Spinal cord (tissue), 10 donors: Measurements from ENCODE around the gene ABCG4. TPM values are rescaled to one million over a fixed set of nuclear protein-coding genes. Genes with fewer than 3 reads are reported as not detected.
A peak's percentile ranks its signal among the peaks of the same experiment; 100 is the strongest.
"Not testable (repeated sequence)": the region's sequence is repeated elsewhere in the genome, so short reads cannot be mapped to it uniquely, and the experiment has no call there.

Experiments
- DNase-seq, 6 donors: peaks; one replicate each; pipeline versions ENCODE4 v3.0.0 to v3.0.0-alpha.2; 2013 to 2015; ENCODE audit warnings: low spot score in 6 of 6, low read depth in 4 of 6
- H3K27ac ChIP-seq: one replicate; pipeline ENCODE4 v1.5.1; 2013; ENCODE audit warnings: low read depth, low read length, control low read depth
- H3K27me3 ChIP-seq: one replicate; pipeline ENCODE4 v1.6.1; 2013; ENCODE audit warnings: low read length; ENCODE audit not compliant: control insufficient read depth, insufficient read depth
- H3K36me3 ChIP-seq: one replicate; pipeline ENCODE4 v1.6.1; 2013; ENCODE audit warnings: low read length; ENCODE audit not compliant: control insufficient read depth, insufficient read depth
- H3K4me1 ChIP-seq: one replicate; pipeline ENCODE4 v1.6.1; 2013; ENCODE audit warnings: low read length; ENCODE audit not compliant: control insufficient read depth, insufficient read depth
- H3K4me3 ChIP-seq: one replicate; pipeline ENCODE4 v1.5.1; 2013; ENCODE audit warnings: low read depth, low read length, control low read depth
- H3K9me3 ChIP-seq: one replicate; pipeline ENCODE4 v1.6.1; 2013; ENCODE audit warnings: low read length; ENCODE audit not compliant: control insufficient read depth, insufficient read depth
- WGBS: methylation state at CpG from one replicate; pipeline ENCODE4 v1.1.5; 2013; ENCODE audit warnings: missing lambda C conversion rate; ENCODE audit not compliant: insufficient coverage; 5-methylcytosine and 5-hydroxymethylcytosine counted together
- polyA plus RNA-seq, 2 donors: library from polyadenylated mRNA; unstranded; fragments of 120-200 nt; gene quantifications; one replicate each; pipeline ENCODE4 v1.2.1, GENCODE V29; 2013; ENCODE audit not compliant: insufficient read length in 2 of 2
- total RNA-seq, 2 donors: library from RNA; depleted of rRNA in 1 of 2; stranded (reverse); fragments of 120-200 nt in 1 of 2; fragments of >200 nt in 1 of 2; gene quantifications; one replicate each; pipeline versions ENCODE4 v1.2.3 to v1.2.4, GENCODE V29; 2013 to 2014
- donor health status: healthy.

ABCG4 gene
- total and polyA plus RNA-seq, 4 donors, result 2.1 to 16.9 (median 8.7) TPM

GRCh38 chr11:119195680-119196079 lies 46.8 kb downstream of the ABCG4 start:
- no peaks in the 10 kb centered on the region for H3K9me3 ChIP-seq
- WGBS, result 21% methylated on average over 5 of the region's 6 CpGs
- H3K27ac ChIP-seq, result no peak overlapping the region
- DNase-seq, result peak in 2 of 6 donors; percentile 2 to 25
- H3K4me1 ChIP-seq, result no peaks in the 10 kb centered on the region
- H3K4me3 ChIP-seq, result no peak overlapping the region
- no peaks in the 10 kb centered on the region for H3K27me3 ChIP-seq
- H3K36me3 ChIP-seq, result no peaks in the 10 kb centered on the region

DNA sequence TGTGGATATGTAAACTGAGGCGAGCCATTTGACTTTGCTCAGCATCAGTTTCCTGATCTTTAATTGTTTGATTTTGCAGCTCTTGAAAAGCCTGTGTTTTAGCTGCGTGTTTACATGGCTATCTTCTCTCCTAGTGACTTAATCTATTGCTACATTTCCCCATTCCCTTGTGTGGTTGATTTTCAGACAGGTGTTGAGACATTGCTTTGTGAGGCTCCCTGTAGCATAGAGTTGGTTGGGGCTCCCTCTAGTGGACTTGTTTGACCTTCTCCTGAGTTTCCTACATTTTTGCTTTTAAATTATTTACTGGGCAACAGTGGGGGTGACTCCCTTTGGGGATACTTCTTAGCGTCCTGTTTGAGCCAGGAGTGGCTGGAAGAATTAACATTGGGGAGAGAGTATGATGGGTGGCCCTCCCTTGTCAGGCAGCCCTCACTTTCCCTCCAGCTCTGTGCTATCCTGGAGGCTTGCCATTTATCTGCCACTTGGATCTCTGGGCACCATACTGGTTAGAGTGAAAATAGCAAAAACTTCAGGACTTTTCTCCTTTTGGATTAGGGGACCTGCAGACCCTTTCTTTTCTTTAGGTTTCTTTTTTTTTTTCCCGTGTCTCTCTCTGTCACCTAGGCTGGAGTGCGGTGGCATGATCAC lies 48.1 kb downstream of the ABCG4 start:
- Histone ChIP-seq H3K36me3 (no peaks in the 10 kb centered on the region), H3K9me3 (no peaks in the 10 kb centered on the region), H3K27ac (no peak overlapping the region), H3K4me3 (no peak overlapping the region), H3K4me1 (no peaks in the 10 kb centered on the region), H3K27me3 (no peaks in the 10 kb centered on the region)
- peak in 5 of 6 donors; percentile 50 to 94 (median 74) for DNase-seq
- WGBS, result 100% methylated on average over 1 of the region's 5 CpGs

DNA sequence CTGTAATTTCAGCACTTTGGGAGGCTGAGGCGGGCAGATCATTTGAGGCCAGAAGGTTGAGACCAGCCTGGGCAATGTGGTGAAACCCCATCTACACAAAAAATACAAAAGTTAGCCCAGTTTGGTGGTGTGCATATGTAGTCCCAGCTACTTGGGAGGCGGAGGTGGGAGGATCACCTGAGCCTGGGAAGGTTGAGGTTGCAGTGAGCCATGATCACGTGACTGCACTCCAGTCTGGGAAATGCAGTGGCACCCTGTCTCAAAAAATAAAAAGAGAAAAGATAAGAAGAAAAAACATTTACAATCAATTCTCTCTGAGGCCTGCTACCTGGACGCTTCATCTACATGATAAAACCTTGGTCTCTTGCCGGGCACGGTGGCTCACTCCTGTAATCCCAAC lies 50.1 kb downstream of the ABCG4 start:
- 73% methylated on average over 4 of the region's 6 CpGs for WGBS
- H3K4me3 ChIP-seq, result no peak overlapping the region
- no peaks in the 10 kb centered on the region for H3K9me3 ChIP-seq
- H3K27ac ChIP-seq, result no peak overlapping the region
- H3K27me3 ChIP-seq, result no peaks in the 10 kb centered on the region
- no peak for DNase-seq
- no peaks in the 10 kb centered on the region for H3K4me1 ChIP-seq
- H3K36me3 ChIP-seq, result no peaks in the 10 kb centered on the region

GRCh38 chr11:119201236-119201635 lies 52.4 kb downstream of the ABCG4 start:
- not testable (repeated sequence) for H3K36me3 ChIP-seq, H3K9me3 ChIP-seq, H3K4me3 ChIP-seq, H3K27ac ChIP-seq, H3K27me3 ChIP-seq, DNase-seq, H3K4me1 ChIP-seq
- no CpG with 5 or more reads among the region's 5 CpGs for WGBS

- H3K4me3 ChIP-seq, result no peak overlapping the region
- no peak overlapping the region for H3K27ac ChIP-seq
- no peaks in the 10 kb centered on the region for H3K27me3 ChIP-seq
- H3K36me3 ChIP-seq, result no peaks in the 10 kb centered on the region
- no peak for DNase-seq
- WGBS, result 100% methylated on average over 3 of the region's 7 CpGs
- no peaks in the 10 kb centered on the region for H3K9me3 ChIP-seq
- peaks cover 6% of the 10 kb centered on the region for H3K4me1 ChIP-seq
Observed at GRCh38 chr11:119202554-119202953, 53.7 kb downstream of the ABCG4 start.

GRCh38 chr11:119204066-119204465 lies 55.2 kb downstream of the ABCG4 start:
- Histone ChIP-seq H3K36me3 (no peaks in the 10 kb centered on the region), H3K9me3 (no peaks in the 10 kb centered on the region), H3K4me3 (no peak overlapping the region), H3K4me1 (peaks cover 10% of the 10 kb centered on the region), H3K27me3 (no peaks in the 10 kb centered on the region), H3K27ac (no peak overlapping the region)
- 99% methylated on average over 8 of the region's 9 CpGs for WGBS
- no peak for DNase-seq

DNA sequence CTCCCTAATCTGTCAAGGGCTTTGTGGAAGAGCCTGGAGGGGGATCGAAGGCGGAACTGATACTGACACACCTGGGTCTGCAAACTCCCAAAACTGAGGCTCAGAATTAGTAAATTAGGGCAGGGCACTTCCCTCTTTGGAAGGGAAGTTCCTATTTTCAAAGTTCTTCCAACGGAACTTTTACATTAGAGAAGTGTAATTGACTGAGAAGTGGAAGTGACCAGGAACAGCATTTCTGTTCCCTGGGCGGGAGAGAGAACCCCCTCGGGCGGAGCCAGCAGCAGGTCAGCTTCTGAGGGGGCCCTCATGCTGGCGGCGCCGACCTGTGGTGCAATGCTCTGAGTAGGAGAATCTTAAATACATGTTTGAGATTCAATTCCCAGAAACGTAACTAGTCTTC lies 56.2 kb downstream of the ABCG4 start:
- no peaks in the 10 kb centered on the region for H3K9me3 ChIP-seq
- H3K4me1 ChIP-seq, result peaks cover 10% of the 10 kb centered on the region
- H3K4me3 ChIP-seq, result no peak overlapping the region
- 92% methylated on average over 2 of the region's 10 CpGs for WGBS
- no peak for DNase-seq
- H3K27ac ChIP-seq, result no peak overlapping the region
- no peaks in the 10 kb centered on the region for H3K27me3 ChIP-seq
- no peaks in the 10 kb centered on the region for H3K36me3 ChIP-seq

DNA sequence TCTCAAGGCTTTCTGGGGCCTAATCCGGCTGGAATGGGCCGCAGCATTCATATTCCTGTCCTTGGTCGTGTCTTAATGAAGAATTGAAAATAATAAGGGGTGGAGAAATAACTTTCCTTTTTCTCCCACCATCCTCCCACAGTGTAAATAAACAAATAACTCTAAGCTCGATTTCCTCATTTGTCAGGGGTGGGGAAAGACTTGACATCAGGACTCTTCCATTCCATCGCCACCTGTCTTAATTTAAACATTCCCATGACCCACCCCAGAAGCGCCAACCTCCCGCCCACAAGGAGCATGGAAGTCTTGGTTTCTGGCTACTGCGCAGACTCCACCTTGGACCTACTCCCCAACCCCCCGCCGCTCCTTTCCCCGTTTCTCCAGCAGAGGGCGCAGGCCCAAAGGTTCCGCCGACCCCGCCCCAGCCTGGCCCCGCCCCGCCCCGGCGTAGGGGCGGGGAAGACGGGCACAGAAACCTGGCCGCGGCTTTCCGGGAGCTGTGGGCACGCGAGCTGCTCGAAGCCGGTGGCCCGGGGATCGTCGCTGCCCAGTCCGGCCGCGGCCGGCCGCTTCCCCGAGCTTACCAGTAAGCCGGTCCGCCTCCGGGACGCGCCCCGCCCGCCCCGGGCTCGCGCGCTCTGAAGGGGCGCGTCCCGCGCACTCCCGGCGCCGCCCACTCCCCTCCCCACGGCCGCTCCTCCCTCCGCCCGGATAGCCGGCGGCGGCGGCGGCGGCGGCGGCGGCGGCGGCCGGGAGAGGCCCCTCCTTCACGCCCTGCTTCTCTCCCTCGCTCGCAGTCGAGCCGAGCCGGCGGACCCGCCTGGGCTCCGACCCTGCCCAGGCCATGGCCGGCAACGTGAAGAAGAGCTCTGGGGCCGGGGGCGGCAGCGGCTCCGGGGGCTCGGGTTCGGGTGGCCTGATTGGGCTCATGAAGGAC lies 57.0 kb downstream of the ABCG4 start, which contains the start of gene CBL:
Gene CBL (plus strand): TSS at position 766 of the 937 bp plus-strand sequence. CDS start 79 bp downstream, at position 845.
- Histone ChIP-seq H3K27me3 (no peaks in the 10 kb centered on the region), H3K9me3 (no peaks in the 10 kb centered on the region), H3K36me3 (no peaks in the 10 kb centered on the region), H3K4me1 (peaks cover 10% of the 10 kb centered on the region), H3K4me3 (peak within 1 kb of the TSS; percentile 91), H3K27ac (peak within 1 kb of the TSS; percentile 94)
- peak; percentile 86 to 98 (median 94) for DNase-seq
- WGBS, result 0% methylated on average over 79 of the region's 88 CpGs

DNA sequence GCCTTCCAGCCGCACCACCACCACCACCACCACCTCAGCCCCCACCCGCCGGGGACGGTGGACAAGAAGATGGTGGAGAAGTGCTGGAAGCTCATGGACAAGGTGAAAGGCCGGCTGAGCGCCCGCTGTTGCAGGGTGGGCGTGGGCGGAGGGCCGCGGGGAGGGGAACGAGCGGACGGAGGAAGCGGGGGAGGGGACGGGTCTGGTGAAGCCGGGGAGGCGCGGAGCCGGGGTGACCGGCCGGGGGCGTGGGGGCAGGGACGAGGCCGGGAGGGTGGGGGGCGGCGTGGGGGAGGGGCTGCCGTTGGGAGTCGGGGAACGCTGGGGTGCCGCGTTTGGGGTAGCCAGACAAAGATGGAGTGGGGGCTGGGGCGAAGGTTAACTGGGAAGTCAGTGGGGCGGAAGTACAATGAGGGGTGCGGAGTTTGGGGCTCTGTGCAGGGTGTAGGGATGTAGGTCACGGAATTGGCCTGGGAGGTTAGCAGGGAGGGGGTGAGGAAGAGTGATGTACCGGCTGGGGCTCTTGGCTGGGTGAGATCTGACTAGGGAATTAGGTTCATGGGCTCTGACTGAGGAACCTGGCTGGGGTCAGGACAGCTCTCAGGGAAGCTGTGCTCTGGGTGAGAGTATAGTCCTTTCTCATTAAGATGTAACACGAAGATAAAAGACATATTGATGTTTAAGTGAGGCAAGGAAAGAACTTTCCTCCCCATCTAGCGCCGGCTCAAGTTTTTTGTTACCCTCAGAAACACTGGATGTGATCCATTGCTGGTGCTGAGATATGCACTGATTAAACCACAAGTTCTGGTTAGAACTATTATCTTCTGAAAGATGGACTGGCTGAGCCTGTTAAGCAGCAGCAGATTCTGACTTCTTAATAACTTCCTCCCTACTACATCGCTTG lies 57.9 kb downstream of the ABCG4 start:
- H3K36me3 ChIP-seq, result no peaks in the 10 kb centered on the region
- peak in 3 of 6 donors; percentile 17 to 69 (median 22) for DNase-seq
- H3K4me3 ChIP-seq, result peak overlapping the region; percentile 91
- H3K9me3 ChIP-seq, result no peaks in the 10 kb centered on the region
- H3K27ac ChIP-seq, result peak overlapping the region; percentile 94
- no peaks in the 10 kb centered on the region for H3K27me3 ChIP-seq
- WGBS, result 0% methylated on average over 12 of the region's 41 CpGs
- H3K4me1 ChIP-seq, result peaks cover 10% of the 10 kb centered on the region
